Measurements from ENCODE around the gene FSD1L. TPM values are rescaled to one million over a fixed set of nuclear protein-coding genes. Genes with fewer than 3 reads are reported as not detected.

The FSD1L gene
- total RNA-seq, 2 experiments from 2014 or later = 7.8 to 8.5 TPM

DNA sequence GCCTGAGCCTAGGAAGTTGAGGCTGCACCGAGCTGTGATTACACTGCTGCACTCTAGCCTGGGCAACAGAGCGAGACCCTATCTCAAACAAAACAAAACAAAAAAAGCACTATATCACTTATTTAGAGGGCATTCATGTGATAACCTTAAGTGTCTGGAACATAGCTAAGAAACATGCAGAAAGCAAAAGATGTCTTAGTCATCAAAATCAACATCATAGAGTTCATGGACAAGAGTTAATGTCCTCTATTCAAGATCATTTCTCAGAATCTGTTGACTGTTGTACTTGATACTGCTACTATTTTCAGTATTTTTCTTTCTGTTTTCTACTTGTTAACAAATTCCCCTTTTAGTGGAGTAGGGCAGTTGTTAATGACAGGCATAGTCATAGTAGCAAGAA, 25.4 kb downstream of the FSD1L start:
- H3K9me3 Mint-ChIP-seq = no peaks in the 10 kb centered on the region
- peaks cover 19% of the 10 kb centered on the region for H3K36me3 Mint-ChIP-seq (ENCODE audit: low read depth)
- DNase-seq = no peak
- H3K4me1 Mint-ChIP-seq = no peaks in the 10 kb centered on the region
- ChIA-PET CTCF (no interaction called here), POLR2A (no interaction called here)
- no peak overlapping the region for H3K4me3 Mint-ChIP-seq
- no peaks in the 10 kb centered on the region for H3K27me3 Mint-ChIP-seq
- H3K27ac Mint-ChIP-seq = no peak overlapping the region

DNA sequence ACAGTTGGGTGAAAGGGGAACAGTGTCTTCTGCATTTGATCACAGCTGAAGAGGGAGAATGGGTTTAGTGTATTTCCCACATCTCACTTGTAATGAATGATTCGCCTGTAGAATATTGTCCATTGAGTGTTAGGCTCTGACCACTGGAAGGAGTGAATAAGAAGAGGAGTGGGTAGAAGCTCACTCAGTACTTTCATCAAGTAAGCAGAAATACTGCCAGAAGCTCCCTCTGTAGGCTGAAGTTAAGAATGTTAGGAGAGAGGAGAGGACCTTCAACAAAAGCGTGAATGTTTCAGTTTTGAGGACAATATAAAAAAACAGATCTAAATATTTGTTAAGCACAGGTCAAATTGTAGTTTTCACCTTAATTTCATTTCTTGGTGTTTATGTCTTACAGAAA, 27.5 kb downstream of the FSD1L start:
- no peak overlapping the region for H3K27ac Mint-ChIP-seq
- peaks cover 5% of the 10 kb centered on the region for H3K36me3 Mint-ChIP-seq (ENCODE audit: low read depth)
- CTCF ChIA-PET = interaction anchor here (0.7 kb wide), 1 partner anchor 695 kb away, joined by 3 read pairs; no protein-coding TSS in a partner anchor
- no peaks in the 10 kb centered on the region for H3K4me1 Mint-ChIP-seq
- no peak for DNase-seq
- H3K4me3 Mint-ChIP-seq = no peak overlapping the region
- H3K27me3 Mint-ChIP-seq = no peaks in the 10 kb centered on the region
- no peaks in the 10 kb centered on the region for H3K9me3 Mint-ChIP-seq
- POLR2A ChIA-PET = no interaction called here

DNA sequence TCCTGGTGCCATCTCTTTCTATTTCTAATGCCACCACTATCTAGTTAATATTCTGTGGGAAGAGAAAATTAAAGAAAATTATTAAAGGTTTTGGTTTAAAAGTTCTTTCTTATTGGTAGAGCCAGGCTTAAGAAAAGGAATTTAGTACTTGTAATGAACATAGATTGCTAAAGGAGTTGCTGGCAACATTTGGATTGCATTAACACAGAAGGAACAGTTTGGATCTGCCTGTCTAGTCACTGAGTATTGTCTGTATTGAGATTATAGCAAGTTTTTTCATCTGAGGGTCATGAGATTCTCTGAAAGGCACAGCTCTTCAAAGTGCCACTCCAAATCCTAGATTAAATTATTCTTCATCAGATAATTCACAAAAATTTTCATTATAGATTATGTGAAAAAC, 32.0 kb downstream of the FSD1L start:
- Mint-ChIP-seq H3K27me3 (no peaks in the 10 kb centered on the region), H3K4me1 (no peaks in the 10 kb centered on the region), H3K36me3 (ENCODE audit: low read depth) (no peaks in the 10 kb centered on the region), H3K4me3 (no peak overlapping the region), H3K27ac (no peak overlapping the region), H3K9me3 (no peaks in the 10 kb centered on the region)
- ChIA-PET CTCF (no interaction called here), POLR2A (no interaction called here)
- no peak for DNase-seq

DNA sequence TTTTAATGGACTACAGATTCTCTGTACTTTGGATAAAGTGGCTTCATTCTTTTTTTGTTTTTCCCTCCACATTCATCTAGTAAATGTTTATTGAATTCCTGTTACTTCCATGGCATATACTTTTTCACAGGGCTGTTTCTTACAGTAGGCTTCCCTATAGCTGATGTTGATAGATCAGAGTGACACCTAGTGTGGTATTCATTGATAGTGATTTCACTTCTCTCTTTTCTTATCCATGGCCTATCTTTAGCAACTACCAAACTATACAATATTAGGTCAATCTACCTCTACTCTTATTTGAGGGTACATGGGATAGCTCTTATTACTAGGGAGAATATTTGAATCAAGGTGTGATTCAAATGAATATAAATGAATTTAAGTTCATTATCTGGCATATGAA, 35.8 kb downstream of the FSD1L start:
- Mint-ChIP-seq H3K27me3 (no peaks in the 10 kb centered on the region), H3K4me3 (no peak overlapping the region), H3K9me3 (no peaks in the 10 kb centered on the region), H3K4me1 (no peaks in the 10 kb centered on the region), H3K27ac (no peak overlapping the region), H3K36me3 (ENCODE audit: low read depth) (peaks cover 5% of the 10 kb centered on the region)
- CTCF ChIA-PET = no interaction called here
- no peak for DNase-seq
- POLR2A ChIA-PET = no interaction called here

DNA sequence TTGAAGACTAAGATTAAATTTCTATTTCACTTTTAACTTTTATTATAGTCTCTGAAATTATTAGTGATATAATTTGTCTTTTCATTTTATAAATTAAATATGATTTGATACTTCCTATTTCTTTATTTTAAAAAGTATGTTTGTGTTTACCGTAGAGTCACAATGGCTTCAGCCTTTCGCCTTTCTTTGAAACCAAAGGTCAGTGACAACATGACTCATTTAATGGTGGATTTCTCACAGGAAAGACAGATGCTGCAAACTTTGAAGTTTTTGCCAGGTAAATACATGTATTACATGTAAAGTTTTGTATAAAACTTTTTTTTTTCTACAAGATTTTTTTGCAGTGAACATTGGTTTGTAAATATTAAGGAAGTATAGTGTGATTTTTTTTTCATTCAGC, 36.4 kb downstream of the FSD1L start:
- H3K27me3 Mint-ChIP-seq = no peaks in the 10 kb centered on the region
- no peak overlapping the region for H3K4me3 Mint-ChIP-seq
- H3K27ac Mint-ChIP-seq = no peak overlapping the region
- no peaks in the 10 kb centered on the region for H3K9me3 Mint-ChIP-seq
- POLR2A ChIA-PET = no interaction called here
- peaks cover 5% of the 10 kb centered on the region for H3K36me3 Mint-ChIP-seq (ENCODE audit: low read depth)
- CTCF ChIA-PET = no interaction called here
- DNase-seq = no peak
- no peaks in the 10 kb centered on the region for H3K4me1 Mint-ChIP-seq

DNA sequence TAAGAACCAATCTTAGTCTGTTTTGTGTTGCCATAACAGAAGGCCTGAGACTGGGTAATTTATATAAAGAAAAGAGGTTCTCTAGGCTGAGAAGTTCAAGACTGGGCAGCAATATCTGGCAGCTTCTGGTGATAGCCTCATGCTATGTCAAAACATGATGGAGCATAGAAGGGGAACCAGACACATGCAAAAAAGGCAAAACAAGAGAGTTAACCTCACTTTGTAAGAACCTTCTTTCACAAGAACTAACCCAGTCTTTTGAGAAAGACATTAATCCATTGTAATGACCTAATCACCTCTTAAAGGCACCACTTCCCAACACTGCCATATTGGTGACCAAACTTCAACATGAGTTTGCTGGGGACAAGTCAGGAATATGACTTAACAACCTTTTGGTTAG, 37.3 kb downstream of the FSD1L start:
- H3K4me1 Mint-ChIP-seq = no peaks in the 10 kb centered on the region
- ChIA-PET POLR2A (no interaction called here), CTCF (no interaction called here)
- no peak for DNase-seq
- H3K4me3 Mint-ChIP-seq = no peak overlapping the region
- H3K9me3 Mint-ChIP-seq = no peaks in the 10 kb centered on the region
- no peak overlapping the region for H3K27ac Mint-ChIP-seq
- H3K36me3 Mint-ChIP-seq (ENCODE audit: low read depth) = peaks cover 5% of the 10 kb centered on the region
- H3K27me3 Mint-ChIP-seq = no peaks in the 10 kb centered on the region

DNA sequence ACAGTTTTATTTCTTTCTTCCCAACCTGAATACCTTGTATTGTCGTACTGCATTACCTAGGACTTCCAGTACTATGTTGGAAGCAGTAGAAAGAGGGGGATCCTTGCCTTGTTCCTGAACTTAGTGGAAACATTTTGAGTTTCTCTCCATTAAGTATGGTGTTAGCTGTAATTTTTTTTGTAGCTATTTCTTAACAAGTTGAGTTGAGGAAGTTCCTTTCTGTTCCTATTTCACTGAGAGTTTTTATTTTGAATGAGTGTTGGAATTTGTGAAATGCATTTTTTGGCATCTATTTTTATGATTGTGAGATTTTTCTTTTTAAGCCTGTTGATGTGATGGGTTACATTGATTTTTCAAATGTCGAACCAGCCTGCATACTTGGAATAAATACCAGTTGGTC, 49.0 kb downstream of the FSD1L start:
- H3K4me1 Mint-ChIP-seq = no peaks in the 10 kb centered on the region
- CTCF ChIA-PET = no interaction called here
- POLR2A ChIA-PET = no interaction called here
- no peaks in the 10 kb centered on the region for H3K9me3 Mint-ChIP-seq
- H3K36me3 Mint-ChIP-seq (ENCODE audit: low read depth) = peaks cover 14% of the 10 kb centered on the region
- H3K4me3 Mint-ChIP-seq = no peak overlapping the region
- no peak overlapping the region for H3K27ac Mint-ChIP-seq
- DNase-seq = no peak
- no peaks in the 10 kb centered on the region for H3K27me3 Mint-ChIP-seq

DNA sequence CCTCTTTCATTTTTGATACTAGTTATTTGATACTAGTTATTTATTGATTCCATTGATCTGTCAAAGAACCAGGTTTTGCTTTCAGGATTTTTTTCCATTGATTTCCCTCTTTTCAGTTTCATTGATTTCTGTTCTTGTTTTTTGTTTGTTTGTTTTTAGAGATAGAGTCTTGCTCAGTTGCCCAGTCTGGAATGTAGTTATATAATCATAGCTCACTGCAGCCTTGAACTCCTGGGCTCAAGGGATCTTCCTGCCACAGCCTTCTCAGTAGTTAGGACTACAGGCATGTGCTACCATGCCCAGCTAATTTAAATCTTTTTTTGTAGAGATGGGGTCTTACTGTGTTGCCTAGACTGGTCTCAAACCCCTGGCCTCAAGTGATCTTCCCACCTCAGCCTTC, 49.9 kb downstream of the FSD1L start:
- H3K36me3 Mint-ChIP-seq (ENCODE audit: low read depth) = peaks cover 7% of the 10 kb centered on the region
- H3K9me3 Mint-ChIP-seq = no peaks in the 10 kb centered on the region
- CTCF ChIA-PET = no interaction called here
- H3K4me3 Mint-ChIP-seq = no peak overlapping the region
- DNase-seq = no peak
- POLR2A ChIA-PET = no interaction called here
- H3K27ac Mint-ChIP-seq = no peak overlapping the region
- H3K4me1 Mint-ChIP-seq = no peaks in the 10 kb centered on the region
- H3K27me3 Mint-ChIP-seq = no peaks in the 10 kb centered on the region

DNA sequence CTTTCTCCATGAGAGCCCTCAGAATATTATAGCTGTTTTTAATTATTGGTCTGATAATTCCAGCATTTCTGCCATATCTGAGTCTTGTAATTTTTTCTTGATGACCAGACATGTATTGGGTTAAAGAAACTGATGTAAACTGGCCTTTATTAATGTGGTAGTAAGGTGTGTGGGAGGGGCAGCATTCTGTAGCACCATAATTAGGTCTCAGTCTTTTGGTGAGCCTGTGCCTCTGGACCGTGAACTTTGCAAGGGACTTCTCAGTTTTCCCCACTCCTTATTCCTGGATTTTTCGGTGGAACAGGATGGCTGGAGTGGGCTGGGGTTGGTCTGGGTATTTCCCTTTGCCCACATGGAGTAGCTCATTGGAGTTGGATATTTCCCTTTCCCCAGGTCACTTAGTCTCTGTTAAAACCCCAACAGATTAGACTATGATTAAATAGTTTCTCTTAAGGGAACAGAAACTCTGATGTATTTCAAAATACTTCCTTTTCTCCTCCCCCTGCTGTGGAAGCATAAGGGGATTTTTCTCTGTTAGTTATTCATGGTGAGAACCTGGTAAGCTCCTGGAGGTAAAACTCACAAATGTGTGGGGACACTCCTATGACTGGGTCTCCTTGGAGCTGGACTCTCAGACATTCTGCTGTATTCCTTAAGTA, 52.4 kb downstream of the FSD1L start:
- ChIA-PET CTCF (no interaction called here), POLR2A (no interaction called here)
- no peaks in the 10 kb centered on the region for H3K9me3 Mint-ChIP-seq
- no peak for DNase-seq
- H3K27me3 Mint-ChIP-seq = no peaks in the 10 kb centered on the region
- peaks cover 7% of the 10 kb centered on the region for H3K36me3 Mint-ChIP-seq (ENCODE audit: low read depth)
- no peak overlapping the region for H3K27ac Mint-ChIP-seq
- H3K4me3 Mint-ChIP-seq = no peak overlapping the region
- peaks cover 4% of the 10 kb centered on the region for H3K4me1 Mint-ChIP-seq

DNA sequence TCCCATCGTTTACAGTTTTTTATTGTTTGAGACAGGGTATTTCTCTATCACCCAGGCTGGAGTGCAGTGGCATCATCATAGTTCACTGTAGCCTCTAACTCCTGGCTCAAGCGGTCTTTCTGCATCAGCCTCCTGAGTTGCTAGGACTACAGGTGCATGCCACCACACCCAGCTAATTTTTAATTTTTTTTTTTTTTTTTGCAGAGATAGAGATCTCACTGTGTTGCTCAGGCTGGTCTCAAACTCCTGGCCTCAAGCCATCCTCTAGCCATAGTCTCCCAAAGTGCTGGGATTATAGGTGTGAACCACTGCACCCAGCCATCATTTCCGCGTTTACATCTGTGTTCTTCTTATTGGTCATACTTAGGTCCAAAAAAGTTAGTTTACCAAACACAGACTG, 53.6 kb downstream of the FSD1L start:
- Mint-ChIP-seq H3K27ac (no peak overlapping the region), H3K27me3 (no peaks in the 10 kb centered on the region), H3K9me3 (no peaks in the 10 kb centered on the region), H3K4me1 (peaks cover 4% of the 10 kb centered on the region), H3K4me3 (no peak overlapping the region), H3K36me3 (ENCODE audit: low read depth) (peaks cover 7% of the 10 kb centered on the region)
- no peak for DNase-seq
- CTCF ChIA-PET = no interaction called here
- POLR2A ChIA-PET = no interaction called here

DNA sequence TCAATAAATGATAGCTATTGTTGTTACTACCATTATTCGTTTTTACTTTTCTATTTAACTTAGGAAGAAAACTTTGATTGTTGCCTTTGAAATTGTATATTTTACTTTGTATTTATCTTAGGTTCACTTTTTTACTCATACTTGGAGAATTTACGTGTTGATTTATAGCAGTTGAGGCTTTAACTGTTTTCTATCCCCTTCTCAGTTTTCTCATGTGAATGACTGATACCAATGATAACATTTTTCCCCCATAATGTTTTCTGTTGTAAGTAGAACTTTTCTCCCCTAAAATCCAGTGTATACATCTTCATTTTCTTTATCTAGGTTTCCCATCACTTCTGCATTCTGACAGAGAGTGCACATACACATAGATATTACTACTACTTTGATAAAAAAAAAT, 54.4 kb downstream of the FSD1L start:
- DNase-seq = no peak
- H3K36me3 Mint-ChIP-seq (ENCODE audit: low read depth) = peaks cover 7% of the 10 kb centered on the region
- CTCF ChIA-PET = no interaction called here
- no peak overlapping the region for H3K4me3 Mint-ChIP-seq
- H3K9me3 Mint-ChIP-seq = no peaks in the 10 kb centered on the region
- POLR2A ChIA-PET = no interaction called here
- H3K27me3 Mint-ChIP-seq = no peaks in the 10 kb centered on the region
- H3K4me1 Mint-ChIP-seq = peaks cover 4% of the 10 kb centered on the region
- no peak overlapping the region for H3K27ac Mint-ChIP-seq

DNA sequence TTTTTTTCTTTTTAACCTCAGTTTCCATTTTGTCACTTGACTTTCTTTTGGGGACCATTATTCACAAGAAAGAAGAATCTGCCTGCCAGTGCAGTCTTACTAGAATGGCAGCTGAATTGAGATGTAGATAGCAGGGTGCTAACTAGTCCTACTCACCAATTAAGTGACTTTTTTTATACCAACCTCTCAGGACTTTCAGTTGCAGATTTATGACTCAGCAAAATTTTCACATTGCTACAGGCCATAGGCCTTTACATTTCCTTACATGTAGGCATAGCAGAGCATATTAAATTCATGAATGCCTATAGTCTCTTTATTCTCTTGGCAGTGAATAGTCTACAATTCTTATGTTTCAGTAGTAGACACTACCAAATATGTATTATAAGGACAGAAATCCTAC, 56.0 kb downstream of the FSD1L start:
- H3K27ac Mint-ChIP-seq = no peak overlapping the region
- no peaks in the 10 kb centered on the region for H3K9me3 Mint-ChIP-seq
- ChIA-PET CTCF (no interaction called here), POLR2A (no interaction called here)
- H3K4me1 Mint-ChIP-seq = peaks cover 4% of the 10 kb centered on the region
- DNase-seq = no peak
- H3K36me3 Mint-ChIP-seq (ENCODE audit: low read depth) = peaks cover 5% of the 10 kb centered on the region
- no peak overlapping the region for H3K4me3 Mint-ChIP-seq
- no peaks in the 10 kb centered on the region for H3K27me3 Mint-ChIP-seq

DNA sequence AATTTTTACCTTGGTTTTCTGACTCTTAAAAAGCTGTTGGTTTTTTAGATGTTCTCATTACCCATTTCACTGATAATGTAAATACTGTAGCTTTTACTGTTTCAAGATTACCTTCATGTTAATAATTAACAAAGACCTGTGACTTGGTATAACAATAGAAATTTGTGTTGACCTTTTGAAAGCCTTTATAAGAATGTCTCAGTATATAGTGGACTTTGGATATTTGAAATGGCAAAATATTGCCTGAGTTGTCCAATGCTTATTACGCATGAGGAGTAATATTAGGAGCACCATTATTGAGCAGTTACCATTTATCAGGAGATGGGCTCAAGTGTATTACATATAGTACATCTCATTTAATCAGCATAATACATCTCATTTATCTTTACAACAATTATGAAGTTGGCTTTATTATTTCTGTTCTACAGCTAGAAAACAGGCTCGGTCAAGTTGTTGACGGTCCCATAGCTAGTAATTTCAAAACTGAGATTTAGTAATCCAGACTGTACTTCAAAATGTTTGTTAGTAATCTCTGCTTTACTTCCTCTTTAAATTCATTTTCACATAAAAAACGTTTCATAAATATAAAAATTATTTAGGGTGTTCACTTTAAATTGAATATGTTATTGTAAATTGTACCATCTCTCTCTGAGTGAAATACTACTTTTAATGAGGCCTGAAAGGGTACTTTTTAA, 59.4 kb downstream of the FSD1L start:
- POLR2A ChIA-PET = no interaction called here

DNA sequence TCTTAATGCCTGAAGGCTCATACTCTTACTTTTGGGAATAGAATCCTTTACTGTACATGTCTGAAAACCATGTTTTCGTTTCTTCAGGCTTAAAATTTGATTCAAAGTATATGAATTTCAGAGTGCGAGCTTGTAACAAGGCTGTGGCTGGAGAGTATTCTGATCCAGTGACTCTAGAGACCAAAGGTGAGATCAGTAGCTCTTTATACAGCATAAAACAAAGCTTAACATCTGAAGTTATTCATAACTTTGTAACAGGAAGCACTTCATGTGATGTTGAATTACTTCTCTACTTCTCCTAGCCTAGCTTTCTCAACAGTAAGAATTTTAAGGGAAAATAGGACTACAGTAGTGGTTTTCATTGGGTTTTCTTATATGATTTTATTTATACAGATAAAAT, 60.7 kb downstream of the FSD1L start:
- no peaks in the 10 kb centered on the region for H3K9me3 Mint-ChIP-seq
- ChIA-PET CTCF (no interaction called here), POLR2A (no interaction called here)
- H3K27ac Mint-ChIP-seq = no peak overlapping the region
- peaks cover 2% of the 10 kb centered on the region for H3K36me3 Mint-ChIP-seq (ENCODE audit: low read depth)
- H3K27me3 Mint-ChIP-seq = no peaks in the 10 kb centered on the region
- DNase-seq = no peak
- H3K4me3 Mint-ChIP-seq = no peak overlapping the region
- peaks cover 9% of the 10 kb centered on the region for H3K4me1 Mint-ChIP-seq

More for the DNA sequence above, 59.4 kb downstream of the FSD1L start:
- peaks cover 2% of the 10 kb centered on the region for H3K36me3 Mint-ChIP-seq (ENCODE audit: low read depth)
- H3K4me3 Mint-ChIP-seq = no peak overlapping the region
- H3K27me3 Mint-ChIP-seq = no peaks in the 10 kb centered on the region
- CTCF ChIA-PET = no interaction called here
- no peaks in the 10 kb centered on the region for H3K9me3 Mint-ChIP-seq
- no peak for DNase-seq
- peaks cover 9% of the 10 kb centered on the region for H3K4me1 Mint-ChIP-seq
- H3K27ac Mint-ChIP-seq = no peak overlapping the region
